HG03196 (cell line): ENCODE measurements around the gene HIVEP3.
"Not testable (repeated sequence)": the region's sequence is repeated elsewhere in the genome, so short reads cannot be mapped to it uniquely, and the experiment has no call there.

Experiments used
- ATAC-seq: cut with Tn5 transposase; IDR thresholded peaks from one replicate; pipeline ENCODE4 v1.9.1; 2021; ENCODE audit not compliant: unreplicated experiment

Gene HIVEP3

GRCh38 chr1:41924911-41925310, 6.2 kb upstream of the HIVEP3 start:
- no peak for ATAC-seq

GRCh38 chr1:41921271-41921670, 2.5 kb upstream of the HIVEP3 start:
- not testable (repeated sequence) for ATAC-seq

- no peak for ATAC-seq
Observed at GRCh38 chr1:41920658-41921057, 1.9 kb upstream of the HIVEP3 start.

- no peak for ATAC-seq
Observed at GRCh38 chr1:41919764-41920397, 1.2 kb upstream of the HIVEP3 start.

GRCh38 chr1:41919131-41919530, 409 bp upstream of the HIVEP3 start:
- no peak for ATAC-seq

- ATAC-seq: no peak
Observed at GRCh38 chr1:41917835-41918449, 780 bp downstream of the HIVEP3 start.

GRCh38 chr1:41917076-41917475, 1.6 kb downstream of the HIVEP3 start:
- no peak for ATAC-seq

- no peak for ATAC-seq
Observed at GRCh38 chr1:41915786-41916571, 2.7 kb downstream of the HIVEP3 start.

- no peak for ATAC-seq
Observed at GRCh38 chr1:41914516-41914915, 4.2 kb downstream of the HIVEP3 start.

GRCh38 chr1:41913014-41913413, 5.7 kb downstream of the HIVEP3 start:
- ATAC-seq: no peak

GRCh38 chr1:41908288-41908895, 10.3 kb downstream of the HIVEP3 start:
- no peak for ATAC-seq

GRCh38 chr1:41907446-41907845, 11.3 kb downstream of the HIVEP3 start:
- ATAC-seq: no peak

- ATAC-seq: no peak
Observed at GRCh38 chr1:41906943-41907342, 11.8 kb downstream of the HIVEP3 start.

- ATAC-seq: no peak
Observed at GRCh38 chr1:41905093-41905675, 13.5 kb downstream of the HIVEP3 start.

- no peak for ATAC-seq
Observed at GRCh38 chr1:41902664-41903063, 16.1 kb downstream of the HIVEP3 start.

GRCh38 chr1:41902159-41902577, 16.6 kb downstream of the HIVEP3 start:
- ATAC-seq: no peak

- ATAC-seq: no peak
Observed at GRCh38 chr1:41901551-41901950, 17.2 kb downstream of the HIVEP3 start.

- ATAC-seq: no peak
Observed at GRCh38 chr1:41900603-41901444, 17.9 kb downstream of the HIVEP3 start.

- no peak for ATAC-seq
Observed at GRCh38 chr1:41898191-41898713, 20.5 kb downstream of the HIVEP3 start.

GRCh38 chr1:41895552-41895951, 23.2 kb downstream of the HIVEP3 start:
- ATAC-seq: no peak
